Smooth muscle cell (in vitro differentiated cells): ENCODE measurements around the gene MAP3K6. TPM values are rescaled to one million over a fixed set of nuclear protein-coding genes. Genes with fewer than 3 reads are reported as not detected.
A peak's percentile ranks its signal among the peaks of the same experiment; 100 is the strongest.

Source experiments
- DNase-seq: peaks from one replicate; lab custom pipeline; 2025; ENCODE audit not compliant: unreplicated experiment; lab: John Stamatoyannopoulos, UW
- H2AFZ ChIP-seq: fragments of 200-600 bp; sonication (generic); 2 replicates; pipeline ENCODE4 v1.6.0; 2016; ENCODE audit warnings: antibody characterized with exemption, low read depth, mild to moderate bottlenecking
- H3F3A ChIP-seq: fragments of 200-600 bp; sonication (generic); 2 replicates; pipeline ENCODE4 v1.6.0; 2017; ENCODE audit warnings: antibody characterized with exemption, low read depth
- H3K27ac ChIP-seq: fragments of 200-600 bp; sonication (generic); 2 replicates; pipeline ENCODE4 v1.5.1; 2016; ENCODE audit warnings: low read depth, mild to moderate bottlenecking
- H3K27me3 ChIP-seq: fragments of 200-600 bp; sonication (generic); 2 replicates; pipeline ENCODE4 v1.6.1; 2016; ENCODE audit warnings: low read depth, mild to moderate bottlenecking
- H3K36me3 ChIP-seq: fragments of 200-600 bp; sonication (generic); 2 replicates; pipeline ENCODE4 v1.5.1; 2016; ENCODE audit warnings: low read depth
- H3K4me1 ChIP-seq: fragments of 200-600 bp; sonication (generic); 2 replicates; pipeline ENCODE4 v1.5.1; 2016; ENCODE audit warnings: low read depth
- H3K4me2 ChIP-seq: fragments of 200-600 bp; sonication (generic); 2 replicates; pipeline ENCODE4 v1.6.0; 2016; ENCODE audit warnings: mild to moderate bottlenecking
- H3K4me3 ChIP-seq: fragments of 200-600 bp; sonication (generic); 2 replicates; pipeline ENCODE4 v1.5.1; 2016; ENCODE audit warnings: mild to moderate bottlenecking
- H3K79me2 ChIP-seq: fragments of 200-600 bp; sonication (generic); 2 replicates; pipeline ENCODE4 v1.6.0; 2016; ENCODE audit warnings: low read depth, mild to moderate bottlenecking
- H3K9ac ChIP-seq: fragments of 200-600 bp; sonication (generic); 2 replicates; pipeline ENCODE4 v1.6.0; 2016; ENCODE audit warnings: low read depth
- H3K9me3 ChIP-seq: fragments of 200-600 bp; sonication (generic); replicated peaks from 2 replicates; pipeline ENCODE4 v1.5.1; 2016; ENCODE audit warnings: low read depth
- H4K20me1 ChIP-seq: fragments of 200-600 bp; sonication (generic); 2 replicates; pipeline ENCODE4 v1.6.0; 2016; ENCODE audit warnings: low read depth
- CTCF ChIP-seq: fragments of 200-600 bp; sonication (generic); IDR thresholded peaks from 2 replicates; pipeline ENCODE4 v1.5.1; 2017; ENCODE audit warnings: borderline replicate concordance, mild to moderate bottlenecking, antibody characterized with exemption; ENCODE audit not compliant: insufficient read depth, poor library complexity, severe bottlenecking
- WGBS: methylation state at CpG from one replicate; pipeline ENCODE4 v1.1.7; 2016; ENCODE audit warnings: low lambda C conversion rate; 5-methylcytosine and 5-hydroxymethylcytosine counted together
- polyA plus RNA-seq: library from polyadenylated mRNA; unstranded; fragments of >200 nt; fragmentation: Nextera tagmentation; extraction: Ambion mirVana; gene quantifications from 2 replicates; pipeline ENCODE4 v1.2.1, GENCODE V29; 2016
- total RNA-seq: library from RNA; depleted of rRNA; stranded (reverse); fragments of >200 nt; gene quantifications from 2 replicates; pipeline ENCODE4 v1.2.3, GENCODE V29; 2014

The MAP3K6 gene, protein sequence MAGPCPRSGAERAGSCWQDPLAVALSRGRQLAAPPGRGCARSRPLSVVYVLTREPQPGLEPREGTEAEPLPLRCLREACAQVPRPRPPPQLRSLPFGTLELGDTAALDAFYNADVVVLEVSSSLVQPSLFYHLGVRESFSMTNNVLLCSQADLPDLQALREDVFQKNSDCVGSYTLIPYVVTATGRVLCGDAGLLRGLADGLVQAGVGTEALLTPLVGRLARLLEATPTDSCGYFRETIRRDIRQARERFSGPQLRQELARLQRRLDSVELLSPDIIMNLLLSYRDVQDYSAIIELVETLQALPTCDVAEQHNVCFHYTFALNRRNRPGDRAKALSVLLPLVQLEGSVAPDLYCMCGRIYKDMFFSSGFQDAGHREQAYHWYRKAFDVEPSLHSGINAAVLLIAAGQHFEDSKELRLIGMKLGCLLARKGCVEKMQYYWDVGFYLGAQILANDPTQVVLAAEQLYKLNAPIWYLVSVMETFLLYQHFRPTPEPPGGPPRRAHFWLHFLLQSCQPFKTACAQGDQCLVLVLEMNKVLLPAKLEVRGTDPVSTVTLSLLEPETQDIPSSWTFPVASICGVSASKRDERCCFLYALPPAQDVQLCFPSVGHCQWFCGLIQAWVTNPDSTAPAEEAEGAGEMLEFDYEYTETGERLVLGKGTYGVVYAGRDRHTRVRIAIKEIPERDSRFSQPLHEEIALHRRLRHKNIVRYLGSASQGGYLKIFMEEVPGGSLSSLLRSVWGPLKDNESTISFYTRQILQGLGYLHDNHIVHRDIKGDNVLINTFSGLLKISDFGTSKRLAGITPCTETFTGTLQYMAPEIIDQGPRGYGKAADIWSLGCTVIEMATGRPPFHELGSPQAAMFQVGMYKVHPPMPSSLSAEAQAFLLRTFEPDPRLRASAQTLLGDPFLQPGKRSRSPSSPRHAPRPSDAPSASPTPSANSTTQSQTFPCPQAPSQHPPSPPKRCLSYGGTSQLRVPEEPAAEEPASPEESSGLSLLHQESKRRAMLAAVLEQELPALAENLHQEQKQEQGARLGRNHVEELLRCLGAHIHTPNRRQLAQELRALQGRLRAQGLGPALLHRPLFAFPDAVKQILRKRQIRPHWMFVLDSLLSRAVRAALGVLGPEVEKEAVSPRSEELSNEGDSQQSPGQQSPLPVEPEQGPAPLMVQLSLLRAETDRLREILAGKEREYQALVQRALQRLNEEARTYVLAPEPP (N-terminal part only)
- total RNA-seq = 9.1 and 14.1 TPM in 2 replicates
- polyA plus RNA-seq = 29.0 and 45.7 TPM in 2 replicates

DNA sequence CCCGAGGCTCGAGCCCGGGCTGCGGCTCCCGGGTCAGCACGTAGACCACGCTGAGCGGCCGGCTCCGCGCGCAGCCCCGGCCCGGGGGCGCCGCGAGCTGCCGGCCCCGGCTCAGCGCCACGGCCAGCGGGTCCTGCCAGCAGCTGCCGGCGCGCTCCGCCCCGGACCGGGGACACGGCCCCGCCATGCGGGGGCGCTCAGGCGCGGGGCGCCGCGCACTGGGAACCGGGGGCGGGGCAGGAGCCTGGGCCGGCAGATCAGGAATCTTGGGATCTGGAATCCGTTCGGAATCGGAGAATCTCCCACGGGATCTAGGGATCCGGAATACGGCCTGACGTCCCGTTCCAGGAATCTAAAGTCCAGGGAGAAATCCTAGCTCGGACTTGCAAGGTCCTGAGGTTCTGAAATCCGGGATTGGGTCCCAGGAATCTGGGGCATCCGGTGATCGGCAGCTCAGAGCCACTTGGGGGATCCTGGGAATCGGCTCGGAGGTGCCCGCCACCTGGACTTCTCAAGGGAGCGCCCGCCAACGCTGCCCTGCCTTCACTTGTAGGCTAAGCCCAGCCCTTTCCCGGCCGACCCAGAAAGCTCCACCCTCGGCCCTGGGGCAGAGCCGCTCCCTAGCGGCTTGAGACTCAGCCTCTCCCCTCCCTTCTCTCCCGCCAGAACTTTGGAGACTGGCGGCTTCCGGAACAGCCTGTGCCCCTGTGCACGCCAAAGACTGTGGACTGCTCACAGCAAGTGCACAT is at the start of gene MAP3K6:
TSS of gene MAP3K6 (minus strand) at position 551 of the 749 bp plus-strand sequence. CDS start at position 187, 364 bp downstream.
- H3K27ac ChIP-seq = peak within 1 kb of the TSS; percentile 77
- peak within 1 kb of the TSS; percentile 63 for H3K4me3 ChIP-seq
- TF ChIP-seq CTCF = peak; percentile 30
- H3F3A ChIP-seq = peaks cover 7% of the 10 kb centered on the region
- H3K4me2 ChIP-seq = peak within 1 kb of the TSS; percentile 88
- peak; percentile 70 for DNase-seq
- peaks cover 5% of the 10 kb centered on the region for H4K20me1 ChIP-seq
- H3K79me2 ChIP-seq = peaks cover 5% of the 10 kb centered on the region
- 0% methylated on average over 42 of the region's 67 CpGs for WGBS
- H3K36me3 ChIP-seq = no peaks in the 10 kb centered on the region
- H3K4me1 ChIP-seq = peaks cover 15% of the 10 kb centered on the region
- peak within 1 kb of the TSS; percentile 80 for H3K9ac ChIP-seq
- H3K9me3 ChIP-seq = no peaks in the 10 kb centered on the region
- H2AFZ ChIP-seq = peak within 1 kb of the TSS; percentile 96
- H3K27me3 ChIP-seq = no peaks in the 10 kb centered on the region

GRCh38 chr1:27414091-27414490 is 47.3 kb upstream of the MAP3K6 start:
- no peaks in the 10 kb centered on the region for H3K27me3 ChIP-seq
- 96% methylated on average over 1 of the region's 1 CpG for WGBS
- no peak for TF ChIP-seq CTCF
- peaks cover 12% of the 10 kb centered on the region for H3K36me3 ChIP-seq
- no peak overlapping the region for H2AFZ ChIP-seq
- no peak overlapping the region for H3K4me2 ChIP-seq
- H3K4me1 ChIP-seq = peaks cover 12% of the 10 kb centered on the region
- H3K4me3 ChIP-seq = no peak overlapping the region
- H3F3A ChIP-seq = peaks cover 5% of the 10 kb centered on the region
- peaks cover 6% of the 10 kb centered on the region for H3K79me2 ChIP-seq
- H4K20me1 ChIP-seq = no peaks in the 10 kb centered on the region
- no peak overlapping the region for H3K9ac ChIP-seq
- no peak overlapping the region for H3K27ac ChIP-seq
- H3K9me3 ChIP-seq = no peaks in the 10 kb centered on the region
- DNase-seq = no peak

- 85% methylated on average over 4 of the region's 4 CpGs for WGBS
- no peak for TF ChIP-seq CTCF
- no peak overlapping the region for H3K9ac ChIP-seq
Observed at GRCh38 chr1:27413004-27413403, 46.2 kb upstream of the MAP3K6 start.

More at GRCh38 chr1:27413004-27413403, 46.2 kb upstream of the MAP3K6 start:
- no peak overlapping the region for H2AFZ ChIP-seq
- H3F3A ChIP-seq = no peaks in the 10 kb centered on the region
- no peak overlapping the region for H3K4me2 ChIP-seq
- H4K20me1 ChIP-seq = no peaks in the 10 kb centered on the region
- H3K79me2 ChIP-seq = peaks cover 6% of the 10 kb centered on the region
- H3K27me3 ChIP-seq = no peaks in the 10 kb centered on the region
- no peak overlapping the region for H3K4me3 ChIP-seq
- H3K4me1 ChIP-seq = peaks cover 2% of the 10 kb centered on the region
- H3K36me3 ChIP-seq = peaks cover 12% of the 10 kb centered on the region
- no peak for DNase-seq
- H3K9me3 ChIP-seq = no peaks in the 10 kb centered on the region
- H3K27ac ChIP-seq = no peak overlapping the region
